Right cardiac atrium (tissue), 5 donors: Measurements from ENCODE around the gene DDX10. TPM values are rescaled to one million over a fixed set of nuclear protein-coding genes. Genes with fewer than 3 reads are reported as not detected.
A peak's percentile ranks its signal among the peaks of the same experiment; 100 is the strongest.
"Not testable (repeated sequence)": the region's sequence is repeated elsewhere in the genome, so short reads cannot be mapped to it uniquely, and the experiment has no call there.

Experiments used
- ATAC-seq, 2 donors: fragments of 200-7000 bp; cut with Tn5 transposase; one replicate each; pipeline versions ENCODE4 v1.8.0 to v1.9.1; 2020; ENCODE audit warnings: moderate library complexity in 2 of 2, mild to moderate bottlenecking in 1 of 2
- DNase-seq, 3 donors: peaks; one replicate each; pipeline ENCODE4 v3.0.0-alpha.2; 2020
- H3K27ac ChIP-seq: one replicate; pipeline ENCODE4 v1.5.1; 2013; ENCODE audit warnings: mild to moderate bottlenecking, low read length, control low read depth, moderate library complexity
- H3K27me3 ChIP-seq: one replicate; pipeline ENCODE4 v1.6.1; 2013; ENCODE audit not compliant: control insufficient read depth, insufficient read depth
- H3K4me1 ChIP-seq: one replicate; pipeline ENCODE4 v1.6.1; 2013; ENCODE audit warnings: low read length; ENCODE audit not compliant: control insufficient read depth, insufficient read depth
- H3K4me3 ChIP-seq: one replicate; pipeline ENCODE4 v1.5.1; 2013; ENCODE audit warnings: low read length, control low read depth
- H3K9me3 ChIP-seq: one replicate; pipeline ENCODE4 v1.6.1; 2013; ENCODE audit warnings: low read length; ENCODE audit not compliant: control insufficient read depth
- WGBS: extraction: QIAGEN DNeasy Blood & Tissue Kit; methylation state at CpG from one replicate; pipeline ENCODE4 v1.1.7; 2013; 5-methylcytosine and 5-hydroxymethylcytosine counted together
- intact Hi-C, 4 donors: fragments of 100-400 bp; cut with DNase I; formaldehyde crosslinking; loops; one replicate each; pipeline versions ENCODE4 v1.11.0 to v1.14.0; 2022 to 2023
- polyA plus RNA-seq: library from polyadenylated mRNA; stranded (reverse); fragments of 200-250 nt; gene quantifications from one replicate; pipeline ENCODE4 v1.2.3, GENCODE V29; 2013
- total RNA-seq, 4 donors: library from RNA; stranded (reverse); fragmentation: NEBNext Ultra II Directional; extraction: Animal tissue kit (Norgen Biotek cat#: 25700); gene quantifications; one replicate each; pipeline ENCODE4 v1.2.1, GENCODE V29; 2021
- donor health status: healthy with polysubstance abuse.
- donor health status: DM: no; HTN: yes; CAD: no.
- donor health status: DM: no; HTN: no; CAD: no.
- donor health status: DM: no; HTN: yes; CAD: no; lungs with severe emphysema.
- donor health status: DM: yes; HTN: yes; CAD: no.

The DDX10 gene
- total and polyA plus RNA-seq, 5 donors: 13.2 to 20.2 (median 14.9) TPM

- H3K4me1 ChIP-seq: no peaks in the 10 kb centered on the region
- H3K27me3 ChIP-seq: no peaks in the 10 kb centered on the region
- intact Hi-C loops: no loop called here
- 91% methylated on average over 4 of the region's 4 CpGs for WGBS
- ATAC-seq: no peak
- DNase-seq: no peak
- H3K4me3 ChIP-seq: no peak overlapping the region
- no peaks in the 10 kb centered on the region for H3K9me3 ChIP-seq
- H3K27ac ChIP-seq: no peak overlapping the region
These were observed 132.8 kb downstream of the DDX10 start for GRCh38 chr11:108797578-108798100.

- 96% methylated on average over 1 of the region's 1 CpG for WGBS
- no peak for DNase-seq
- H3K4me1 ChIP-seq: no peaks in the 10 kb centered on the region
- ATAC-seq: no peak
- no peaks in the 10 kb centered on the region for H3K9me3 ChIP-seq
- intact Hi-C loops: no loop called here
- no peak overlapping the region for H3K4me3 ChIP-seq
- no peaks in the 10 kb centered on the region for H3K27me3 ChIP-seq
- no peak overlapping the region for H3K27ac ChIP-seq
These were observed 137.6 kb downstream of the DDX10 start for GRCh38 chr11:108802492-108802891.

GRCh38 chr11:108803776-108804175 lies 138.9 kb downstream of the DDX10 start:
- WGBS: 64% methylated on average over 1 of the region's 1 CpG

GRCh38 chr11:108804511-108804910 lies 139.6 kb downstream of the DDX10 start:
- no peak for ATAC-seq
- intact Hi-C loops: no loop called here
- Histone ChIP-seq H3K4me3 (no peak overlapping the region), H3K27ac (no peak overlapping the region), H3K9me3 (no peaks in the 10 kb centered on the region), H3K4me1 (no peaks in the 10 kb centered on the region), H3K27me3 (no peaks in the 10 kb centered on the region)
- 58% methylated on average over 2 of the region's 2 CpGs for WGBS
- DNase-seq: no peak

More at GRCh38 chr11:108803776-108804175, 138.9 kb downstream of the DDX10 start:
- no peak overlapping the region for H3K4me3 ChIP-seq
- ATAC-seq (no peak), DNase-seq (no peak)
- no peaks in the 10 kb centered on the region for H3K9me3 ChIP-seq
- intact Hi-C loops: no loop called here
- H3K27ac ChIP-seq: no peak overlapping the region
- H3K27me3 ChIP-seq: no peaks in the 10 kb centered on the region
- H3K4me1 ChIP-seq: no peaks in the 10 kb centered on the region

GRCh38 chr11:108805030-108805429 lies 140.2 kb downstream of the DDX10 start:
- H3K9me3 ChIP-seq: no peaks in the 10 kb centered on the region
- ATAC-seq: no peak
- no peak overlapping the region for H3K27ac ChIP-seq
- intact Hi-C loops: no loop called here
- H3K4me1 ChIP-seq: no peaks in the 10 kb centered on the region
- 67% methylated on average over 2 of the region's 2 CpGs for WGBS
- no peak for DNase-seq
- H3K27me3 ChIP-seq: no peaks in the 10 kb centered on the region
- no peak overlapping the region for H3K4me3 ChIP-seq

- intact Hi-C loops: no loop called here
- H3K4me1 ChIP-seq: no peaks in the 10 kb centered on the region
- H3K27ac ChIP-seq: no peak overlapping the region
- no peak for ATAC-seq
- 83% methylated on average over 2 of the region's 2 CpGs for WGBS
- no peak for DNase-seq
- no peak overlapping the region for H3K4me3 ChIP-seq
- no peaks in the 10 kb centered on the region for H3K9me3 ChIP-seq
- no peaks in the 10 kb centered on the region for H3K27me3 ChIP-seq
These were observed 142.4 kb downstream of the DDX10 start for GRCh38 chr11:108807262-108807661.

- Histone ChIP-seq H3K27ac (no peak overlapping the region), H3K9me3 (no peaks in the 10 kb centered on the region), H3K4me1 (no peaks in the 10 kb centered on the region), H3K27me3 (no peaks in the 10 kb centered on the region), H3K4me3 (no peak overlapping the region)
- ATAC-seq (no peak), DNase-seq (no peak)
- 95% methylated on average over 2 of the region's 2 CpGs for WGBS
- intact Hi-C loops: no loop called here
These were observed 148.2 kb downstream of the DDX10 start for GRCh38 chr11:108813086-108813485.

- 80% methylated on average over 5 of the region's 5 CpGs for WGBS
- intact Hi-C loops: no loop called here
These were observed 153.1 kb downstream of the DDX10 start for GRCh38 chr11:108817976-108818375.

GRCh38 chr11:108818971-108819370 lies 154.1 kb downstream of the DDX10 start:
- ATAC-seq: no peak
- 66% methylated on average over 1 of the region's 1 CpG for WGBS
- intact Hi-C loops: no loop called here

More at GRCh38 chr11:108817976-108818375, 153.1 kb downstream of the DDX10 start:
- Histone ChIP-seq H3K4me1 (peaks cover 1% of the 10 kb centered on the region), H3K9me3 (no peaks in the 10 kb centered on the region), H3K27me3 (no peaks in the 10 kb centered on the region), H3K4me3 (no peak overlapping the region), H3K27ac (no peak overlapping the region)
- ATAC-seq: no peak
- no peak for DNase-seq

GRCh38 chr11:108819957-108820356 lies 155.1 kb downstream of the DDX10 start:
- no peaks in the 10 kb centered on the region for H3K9me3 ChIP-seq
- no peak overlapping the region for H3K27ac ChIP-seq
- H3K4me3 ChIP-seq: no peak overlapping the region
- ATAC-seq (no peak), DNase-seq (no peak)
- peaks cover 3% of the 10 kb centered on the region for H3K4me1 ChIP-seq
- intact Hi-C loops: no loop called here
- H3K27me3 ChIP-seq: no peaks in the 10 kb centered on the region
- 95% methylated on average over 2 of the region's 2 CpGs for WGBS

More at GRCh38 chr11:108818971-108819370, 154.1 kb downstream of the DDX10 start:
- Histone ChIP-seq H3K4me3 (no peak overlapping the region), H3K27me3 (no peaks in the 10 kb centered on the region), H3K4me1 (peaks cover 1% of the 10 kb centered on the region), H3K27ac (no peak overlapping the region), H3K9me3 (no peaks in the 10 kb centered on the region)
- no peak for DNase-seq

- peak in 1 of 3 donors; percentile 18 for DNase-seq
- H3K27me3 ChIP-seq, H3K4me3 ChIP-seq, H3K4me1 ChIP-seq, intact Hi-C loops, H3K9me3 ChIP-seq, ATAC-seq, H3K27ac ChIP-seq: not testable (repeated sequence)
- WGBS: 97% methylated on average over 11 of the region's 11 CpGs
These were observed 159.1 kb downstream of the DDX10 start for GRCh38 chr11:108823960-108824359.

GRCh38 chr11:108824545-108824944 lies 159.7 kb downstream of the DDX10 start:
- intact Hi-C loops: no loop called here
- DNase-seq (no peak), ATAC-seq (no peak)
- Histone ChIP-seq H3K4me3 (no peak overlapping the region), H3K27me3 (no peaks in the 10 kb centered on the region), H3K27ac (no peak overlapping the region), H3K4me1 (peaks cover 1% of the 10 kb centered on the region), H3K9me3 (no peaks in the 10 kb centered on the region)
- 63% methylated on average over 3 of the region's 3 CpGs for whole genome bisulfite sequencing
